ENCODE measurements around the gene KIF16B. TPM values are rescaled to one million over a fixed set of nuclear protein-coding genes. Genes with fewer than 3 reads are reported as not detected.

KIF16B gene
- total and polyA plus RNA-seq, 2 of the 13 experiments (the other 11 are each of a cell fraction or from before 2014, with no cell fraction given): 6.9 to 18.0 TPM

DNA sequence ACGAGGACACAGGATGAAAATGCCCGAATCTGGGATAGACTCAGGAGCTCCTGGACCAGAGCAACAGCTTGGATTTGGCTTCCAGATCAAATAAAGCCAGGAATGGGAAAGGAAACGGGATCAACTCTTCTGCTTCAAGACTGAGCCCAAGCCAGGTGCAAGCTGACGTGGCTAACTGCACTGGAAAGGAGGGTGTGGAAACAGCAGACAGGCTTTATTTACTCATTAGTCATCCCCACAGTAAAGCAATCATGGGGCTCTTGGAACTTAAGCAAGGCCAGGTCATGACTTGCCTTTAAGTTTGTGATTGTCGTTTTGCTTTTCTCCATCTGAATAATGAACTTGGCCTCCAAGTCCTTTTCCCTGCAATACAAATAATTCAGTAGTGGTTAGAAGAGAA, 45.2 kb downstream of the KIF16B start (continued):
- no peak; the same call in 1 of the 2 replicates for TF ChIP-seq ZGPAT (CRISPR knock-in tag; IDR thresholded peaks at IDR 0.05)
- TF ChIP-seq RXRB (CRISPR knock-in tag; IDR thresholded peaks at IDR 0.05; ENCODE audit: borderline replicate concordance): peak; percentile 74
- TF ChIP-seq MAFF (IDR thresholded peaks at IDR 0.05; ENCODE audit: low read depth, low read length): peak; percentile 65
- TF ChIP-seq DMAP1 (CRISPR knock-in tag; IDR thresholded peaks at IDR 0.05): 0 out of 2 replicates have a peak, but pooled peaks have one; percentile 45
- no peak for TF ChIP-seq SOX13 (IDR thresholded peaks at IDR 0.05)
- peak in 1 of 2 experiments; percentile 32; a peak in 1 of 4 replicates for TF ChIP-seq SOX13 (CRISPR knock-in tag; conservative IDR thresholded peaks at IDR 0.05 in 1 of 2, IDR thresholded peaks at IDR 0.05 in 1 of 2)
- no peak for TF ChIP-seq CHD4 (IDR thresholded peaks at IDR 0.05; ENCODE audit: borderline replicate concordance, low read length)
- TF ChIP-seq, protein P1, sequence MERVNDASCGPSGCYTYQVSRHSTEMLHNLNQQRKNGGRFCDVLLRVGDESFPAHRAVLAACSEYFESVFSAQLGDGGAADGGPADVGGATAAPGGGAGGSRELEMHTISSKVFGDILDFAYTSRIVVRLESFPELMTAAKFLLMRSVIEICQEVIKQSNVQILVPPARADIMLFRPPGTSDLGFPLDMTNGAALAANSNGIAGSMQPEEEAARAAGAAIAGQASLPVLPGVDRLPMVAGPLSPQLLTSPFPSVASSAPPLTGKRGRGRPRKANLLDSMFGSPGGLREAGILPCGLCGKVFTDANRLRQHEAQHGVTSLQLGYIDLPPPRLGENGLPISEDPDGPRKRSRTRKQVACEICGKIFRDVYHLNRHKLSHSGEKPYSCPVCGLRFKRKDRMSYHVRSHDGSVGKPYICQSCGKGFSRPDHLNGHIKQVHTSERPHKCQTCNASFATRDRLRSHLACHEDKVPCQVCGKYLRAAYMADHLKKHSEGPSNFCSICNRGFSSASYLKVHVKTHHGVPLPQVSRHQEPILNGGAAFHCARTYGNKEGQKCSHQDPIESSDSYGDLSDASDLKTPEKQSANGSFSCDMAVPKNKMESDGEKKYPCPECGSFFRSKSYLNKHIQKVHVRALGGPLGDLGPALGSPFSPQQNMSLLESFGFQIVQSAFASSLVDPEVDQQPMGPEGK (CRISPR knock-in tag; IDR thresholded peaks at IDR 0.05): peak; percentile 18; the same call in 1 of the 2 replicates
- no peak for TF ChIP-seq ZC3H4 (CRISPR knock-in tag; IDR thresholded peaks at IDR 0.05; ENCODE audit: borderline replicate concordance)
- 0 out of 2 replicates have a peak, but pooled peaks have one; percentile 24 for TF ChIP-seq TCF7 (IDR thresholded peaks at IDR 0.05; ENCODE audit: low read depth)
- TF ChIP-seq, protein P2, sequence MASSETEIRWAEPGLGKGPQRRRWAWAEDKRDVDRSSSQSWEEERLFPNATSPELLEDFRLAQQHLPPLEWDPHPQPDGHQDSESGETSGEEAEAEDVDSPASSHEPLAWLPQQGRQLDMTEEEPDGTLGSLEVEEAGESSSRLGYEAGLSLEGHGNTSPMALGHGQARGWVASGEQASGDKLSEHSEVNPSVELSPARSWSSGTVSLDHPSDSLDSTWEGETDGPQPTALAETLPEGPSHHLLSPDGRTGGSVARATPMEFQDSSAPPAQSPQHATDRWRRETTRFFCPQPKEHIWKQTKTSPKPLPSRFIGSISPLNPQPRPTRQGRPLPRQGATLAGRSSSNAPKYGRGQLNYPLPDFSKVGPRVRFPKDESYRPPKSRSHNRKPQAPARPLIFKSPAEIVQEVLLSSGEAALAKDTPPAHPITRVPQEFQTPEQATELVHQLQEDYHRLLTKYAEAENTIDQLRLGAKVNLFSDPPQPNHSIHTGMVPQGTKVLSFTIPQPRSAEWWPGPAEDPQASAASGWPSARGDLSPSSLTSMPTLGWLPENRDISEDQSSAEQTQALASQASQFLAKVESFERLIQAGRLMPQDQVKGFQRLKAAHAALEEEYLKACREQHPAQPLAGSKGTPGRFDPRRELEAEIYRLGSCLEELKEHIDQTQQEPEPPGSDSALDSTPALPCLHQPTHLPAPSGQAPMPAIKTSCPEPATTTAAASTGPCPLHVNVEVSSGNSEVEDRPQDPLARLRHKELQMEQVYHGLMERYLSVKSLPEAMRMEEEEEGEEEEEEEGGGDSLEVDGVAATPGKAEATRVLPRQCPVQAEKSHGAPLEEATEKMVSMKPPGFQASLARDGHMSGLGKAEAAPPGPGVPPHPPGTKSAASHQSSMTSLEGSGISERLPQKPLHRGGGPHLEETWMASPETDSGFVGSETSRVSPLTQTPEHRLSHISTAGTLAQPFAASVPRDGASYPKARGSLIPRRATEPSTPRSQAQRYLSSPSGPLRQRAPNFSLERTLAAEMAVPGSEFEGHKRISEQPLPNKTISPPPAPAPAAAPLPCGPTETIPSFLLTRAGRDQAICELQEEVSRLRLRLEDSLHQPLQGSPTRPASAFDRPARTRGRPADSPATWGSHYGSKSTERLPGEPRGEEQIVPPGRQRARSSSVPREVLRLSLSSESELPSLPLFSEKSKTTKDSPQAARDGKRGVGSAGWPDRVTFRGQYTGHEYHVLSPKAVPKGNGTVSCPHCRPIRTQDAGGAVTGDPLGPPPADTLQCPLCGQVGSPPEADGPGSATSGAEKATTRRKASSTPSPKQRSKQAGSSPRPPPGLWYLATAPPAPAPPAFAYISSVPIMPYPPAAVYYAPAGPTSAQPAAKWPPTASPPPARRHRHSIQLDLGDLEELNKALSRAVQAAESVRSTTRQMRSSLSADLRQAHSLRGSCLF (CRISPR knock-in tag; IDR thresholded peaks at IDR 0.05; ENCODE audit: borderline replicate concordance): no peak
- TF ChIP-seq ZNF264 (CRISPR knock-in tag; IDR thresholded peaks at IDR 0.05): peak; percentile 32; the same call in 1 of the 2 replicates
- TF ChIP-seq ZNF337 (CRISPR knock-in tag; IDR thresholded peaks at IDR 0.05; ENCODE audit: borderline replicate concordance, low read depth): no peak
- TF ChIP-seq JUNB (CRISPR knock-in tag; IDR thresholded peaks at IDR 0.05; ENCODE audit: borderline replicate concordance): peak; percentile 64; the same call in 1 of the 2 replicates
- peak; percentile 22; the same call in 1 of the 2 replicates for TF ChIP-seq MAZ (IDR thresholded peaks at IDR 0.05; ENCODE audit: borderline replicate concordance, low read depth, low read length)
- TF ChIP-seq MAZ (CRISPR knock-in tag; IDR thresholded peaks at IDR 0.05; ENCODE audit: low read depth): no peak
- peak; percentile 77 for TF ChIP-seq TFE3 (CRISPR knock-in tag; IDR thresholded peaks at IDR 0.05)
- TF ChIP-seq FOXK1 (CRISPR knock-in tag; IDR thresholded peaks at IDR 0.05; ENCODE audit: borderline replicate concordance, low read depth): peak; percentile 73; the same call in 1 of the 2 replicates
- peak; percentile 17; the same call in 1 of the 2 replicates for TF ChIP-seq ZNF263 (CRISPR knock-in tag; IDR thresholded peaks at IDR 0.05)
- no peak for TF ChIP-seq ZNF768 (CRISPR knock-in tag; IDR thresholded peaks at IDR 0.05)
- peak; percentile 17; the same call in 1 of the 2 replicates for TF ChIP-seq NFE2L2 (IDR thresholded peaks at IDR 0.05; ENCODE audit: low read length)
- peak; percentile 30; the same call in 1 of the 2 replicates for TF ChIP-seq ATF1 (CRISPR knock-in tag; IDR thresholded peaks at IDR 0.05)
